GM19240 (cell line): ENCODE measurements around the gene IDS.
"Not testable (repeated sequence)": the region's sequence is repeated elsewhere in the genome, so short reads cannot be mapped to it uniquely, and the experiment has no call there.

Experiments used
- DNase-seq: peaks from one replicate; pipeline ENCODE4 v3.0.0; 2011; ENCODE audit warnings: low spot score; ENCODE audit not compliant: insufficient read length

IDS gene

GRCh38 chrX:149527705-149528104 lies 22.6 kb upstream of the IDS start:
- DNase-seq: no peak

- DNase-seq: not testable (repeated sequence)
These were observed 21.4 kb upstream of the IDS start for GRCh38 chrX:149526318-149527033.

- not testable (repeated sequence) for DNase-seq
These were observed 20.8 kb upstream of the IDS start for GRCh38 chrX:149525903-149526302.

GRCh38 chrX:149525389-149525788 lies 20.3 kb upstream of the IDS start:
- not testable (repeated sequence) for DNase-seq

GRCh38 chrX:149522916-149523315 lies 17.8 kb upstream of the IDS start:
- DNase-seq: no peak

GRCh38 chrX:149521438-149521837 lies 16.3 kb upstream of the IDS start:
- DNase-seq: no peak

GRCh38 chrX:149520636-149521277 lies 15.7 kb upstream of the IDS start:
- not testable (repeated sequence) for DNase-seq

- no peak for DNase-seq
These were observed 13.1 kb upstream of the IDS start for GRCh38 chrX:149518236-149518635.

GRCh38 chrX:149517308-149517707 lies 12.2 kb upstream of the IDS start:
- DNase-seq: no peak

GRCh38 chrX:149516604-149517003 lies 11.5 kb upstream of the IDS start:
- no peak for DNase-seq

- no peak for DNase-seq
These were observed 11.0 kb upstream of the IDS start for GRCh38 chrX:149515954-149516602.

- DNase-seq: no peak
These were observed 8.8 kb upstream of the IDS start for GRCh38 chrX:149513825-149514428.

- DNase-seq: no peak
These were observed 7.2 kb upstream of the IDS start for GRCh38 chrX:149512225-149512885.

GRCh38 chrX:149511081-149511480 lies 6.0 kb upstream of the IDS start:
- DNase-seq: no peak

- DNase-seq: no peak
These were observed 5.3 kb upstream of the IDS start for GRCh38 chrX:149510386-149510785.

GRCh38 chrX:149508467-149508866 lies 3.4 kb upstream of the IDS start:
- no peak for DNase-seq

- DNase-seq: no peak
These were observed 1.2 kb upstream of the IDS start for GRCh38 chrX:149506349-149506748.

- no peak for DNase-seq
These were observed 565 bp upstream of the IDS start for GRCh38 chrX:149505671-149506070.

GRCh38 chrX:149504226-149504914 lies 736 bp downstream of the IDS start:
- DNase-seq: no peak

- DNase-seq: not testable (repeated sequence)
These were observed 1.7 kb downstream of the IDS start for GRCh38 chrX:149503446-149503845.

GRCh38 chrX:149502923-149503322 lies 2.2 kb downstream of the IDS start:
- not testable (repeated sequence) for DNase-seq
